NCI-H774 (cell line): ENCODE data around the gene KRT82.
A peak's percentile ranks its signal among the peaks of the same experiment; 100 is the strongest.
"Not testable (repeated sequence)": the region's sequence is repeated elsewhere in the genome, so short reads cannot be mapped to it uniquely, and the experiment has no call there.

Experiments used
- DNase-seq: peaks from one replicate; lab custom pipeline; 2025; lab: John Stamatoyannopoulos, UW

Gene KRT82

DNA sequence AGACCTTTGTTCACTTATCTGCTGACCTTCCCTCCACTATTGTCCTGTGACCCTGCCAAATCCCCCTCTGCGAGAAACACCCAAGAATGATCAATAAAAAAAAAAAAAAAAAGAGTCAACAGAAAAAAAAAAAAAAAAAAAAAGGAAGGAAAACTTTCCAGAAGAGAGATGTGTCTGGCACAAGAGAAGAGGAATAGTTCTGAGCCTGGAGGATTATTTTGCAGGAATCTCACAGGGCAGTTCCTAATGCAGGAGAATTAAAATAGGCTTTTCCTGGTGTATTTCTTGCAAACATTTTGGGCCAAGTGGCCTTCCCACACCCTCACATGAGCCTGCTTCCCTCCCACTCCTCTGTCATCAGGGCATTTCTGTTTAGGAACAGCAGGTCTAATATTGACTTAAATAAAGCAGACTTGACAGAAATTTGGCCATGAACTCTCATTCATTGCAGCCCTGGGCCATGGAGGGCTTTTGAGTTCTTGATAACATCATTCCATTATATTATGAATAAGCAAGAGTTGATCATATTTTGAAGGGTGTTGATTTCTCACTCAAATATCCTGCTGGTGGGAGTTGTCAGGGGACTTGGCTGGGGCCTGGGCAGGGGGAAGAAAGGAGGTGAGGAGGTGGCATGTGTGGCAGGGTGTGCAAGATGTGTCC is 4.6 kb upstream of the KRT82 start:
- DNase-seq: not testable (repeated sequence)

DNA sequence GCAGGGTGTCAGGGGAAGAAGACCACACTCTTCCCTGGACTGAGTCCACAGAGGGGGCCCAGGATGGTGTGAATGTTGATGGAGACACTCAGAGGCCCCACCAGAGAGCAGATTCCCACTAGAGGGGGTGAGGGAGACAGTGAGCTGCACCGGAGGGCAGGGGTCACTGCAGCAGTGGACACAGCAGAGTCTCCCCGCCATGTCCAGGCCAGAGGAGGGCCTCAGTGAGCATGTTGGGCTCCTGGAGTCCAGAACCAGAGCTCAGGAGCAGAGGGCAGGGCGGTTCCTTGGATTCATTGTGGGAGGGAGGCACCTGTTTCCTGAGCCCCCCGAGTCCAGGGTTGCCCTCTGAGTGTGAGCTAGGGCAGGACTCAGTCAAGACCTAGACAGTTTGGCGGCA is 1.8 kb upstream of the KRT82 start:
- no peak for DNase-seq

DNA sequence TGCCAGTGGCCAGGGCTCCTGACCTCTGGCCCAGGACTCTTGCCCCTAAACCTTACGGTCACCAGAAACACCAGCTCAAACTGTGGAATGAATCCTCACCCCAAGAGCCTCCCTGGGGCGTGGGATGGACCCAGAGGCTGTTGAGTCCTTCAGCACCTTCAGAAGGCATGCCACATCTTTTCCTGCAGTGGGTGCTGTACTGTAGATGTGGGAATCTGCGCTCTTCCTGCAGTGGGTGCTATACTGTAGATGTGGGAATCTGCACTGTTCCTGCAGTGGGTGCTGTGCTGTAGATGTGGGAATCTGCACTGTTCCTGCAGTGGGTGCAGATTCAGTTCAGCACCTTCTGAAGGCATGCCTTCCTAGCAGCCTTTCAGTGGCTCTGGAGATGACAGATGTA is 1.2 kb downstream of the KRT82 start:
- no peak for DNase-seq

DNA sequence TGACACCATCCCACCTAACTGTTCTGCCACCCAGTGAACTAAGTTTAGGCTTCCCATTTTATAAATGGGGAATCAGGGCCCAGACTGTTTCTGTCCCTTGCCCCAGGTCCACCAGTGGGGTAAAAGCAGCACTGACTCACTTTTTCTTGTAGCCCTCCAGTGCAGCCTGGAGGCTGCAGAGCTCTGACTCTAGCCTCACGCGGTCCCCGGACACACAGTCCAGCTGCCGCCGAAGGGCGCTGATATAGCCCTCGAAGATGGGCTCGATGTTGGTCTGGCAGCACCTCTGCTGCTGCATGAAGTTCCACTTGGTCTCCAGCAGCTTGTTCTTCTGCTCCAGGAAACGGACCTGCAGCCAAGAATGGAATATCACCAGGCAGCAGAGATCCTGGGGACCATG is 2.6 kb downstream of the KRT82 start:
- DNase-seq: no peak

DNA sequence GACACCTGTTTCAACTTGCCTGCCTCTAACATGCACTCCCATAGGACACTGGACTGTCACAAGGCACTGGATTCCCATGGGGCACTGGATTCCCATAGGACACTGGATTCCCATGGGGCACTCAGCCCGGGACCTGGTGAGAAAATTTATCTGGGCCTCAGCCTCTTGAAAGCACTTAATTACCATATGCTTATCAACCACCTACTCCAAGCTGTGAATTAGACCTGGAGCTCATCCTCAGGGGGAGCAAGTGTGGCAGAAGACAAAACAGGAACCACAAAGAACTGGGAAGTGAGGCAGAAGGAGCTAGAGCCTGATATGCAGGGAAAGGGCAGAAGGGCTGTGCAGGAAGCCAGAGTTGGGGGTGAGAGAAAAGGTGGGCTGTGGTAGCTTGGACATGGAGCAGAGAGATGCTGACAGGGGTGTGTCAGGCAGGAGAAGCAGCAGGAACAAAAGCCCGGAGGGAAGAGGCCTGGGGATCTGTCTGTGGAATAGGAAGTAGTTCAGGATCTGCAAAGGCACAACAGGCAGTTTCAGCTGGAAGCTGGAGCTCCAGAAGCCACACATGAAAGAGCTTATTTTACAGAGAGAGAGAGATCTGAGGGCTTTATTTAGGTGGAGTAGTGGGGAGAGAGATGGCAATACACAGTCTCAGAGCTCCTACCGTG is 3.1 kb downstream of the KRT82 start:
- no peak for DNase-seq

DNA sequence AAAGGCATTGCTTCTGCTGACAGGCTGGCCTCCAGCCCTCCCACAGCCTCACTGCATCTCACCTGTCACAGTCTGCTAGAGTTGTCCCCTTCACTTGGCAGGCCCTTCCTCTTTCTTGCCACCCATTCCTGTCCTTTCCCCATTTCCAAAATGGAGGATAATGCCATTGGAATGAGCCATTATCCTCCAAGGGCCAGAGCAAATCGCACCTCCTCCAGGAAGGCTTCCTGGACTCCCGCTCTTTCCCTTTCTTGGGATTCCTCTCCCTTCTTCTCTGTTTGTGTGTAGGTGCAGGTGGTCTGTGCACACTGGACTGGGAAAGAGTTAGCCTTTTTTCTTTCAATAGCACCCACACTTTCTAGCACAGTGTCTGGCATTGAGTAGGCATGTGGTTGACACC is 3.8 kb downstream of the KRT82 start:
- no peak for DNase-seq

DNA sequence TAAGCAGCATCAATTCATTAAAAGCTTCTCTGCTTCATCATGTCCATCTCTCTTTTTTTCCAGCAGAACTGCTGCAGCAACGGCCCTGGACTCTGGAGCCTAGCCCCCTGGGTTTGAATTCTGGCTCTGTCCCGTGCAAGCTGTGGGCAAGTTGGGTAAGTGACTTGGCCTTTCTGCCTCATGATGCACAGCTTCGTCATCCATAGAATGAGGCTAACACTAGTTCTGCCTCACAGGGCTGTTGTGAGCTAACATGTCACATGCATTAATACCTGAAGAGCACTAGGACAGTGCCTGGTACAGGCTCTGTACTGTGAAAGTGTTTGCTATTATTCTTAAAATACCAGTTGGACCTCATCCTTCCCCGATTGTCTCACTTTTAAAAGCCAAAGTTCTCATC is 4.2 kb downstream of the KRT82 start:
- DNase-seq: no peak

DNA sequence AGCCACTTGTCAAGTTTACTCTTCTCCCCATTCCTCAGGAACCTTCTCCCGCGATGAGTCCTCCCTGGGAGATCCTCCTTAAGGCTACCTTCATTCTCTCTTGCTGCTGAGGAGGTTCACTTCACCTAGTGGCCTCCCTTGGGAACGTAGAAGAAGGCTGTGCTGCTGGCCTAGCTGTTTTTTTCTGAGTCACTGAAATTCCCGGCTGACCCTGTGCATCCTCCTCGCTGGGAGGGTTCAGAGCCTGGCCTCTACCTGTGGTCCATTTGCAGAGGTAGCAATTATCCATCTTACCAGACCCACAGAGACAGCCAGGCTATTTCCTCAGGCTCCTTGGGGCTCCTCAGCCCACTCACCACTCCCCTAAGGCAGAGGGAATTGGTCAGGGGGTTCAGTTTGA is 4.6 kb downstream of the KRT82 start:
- no peak for DNase-seq

DNA sequence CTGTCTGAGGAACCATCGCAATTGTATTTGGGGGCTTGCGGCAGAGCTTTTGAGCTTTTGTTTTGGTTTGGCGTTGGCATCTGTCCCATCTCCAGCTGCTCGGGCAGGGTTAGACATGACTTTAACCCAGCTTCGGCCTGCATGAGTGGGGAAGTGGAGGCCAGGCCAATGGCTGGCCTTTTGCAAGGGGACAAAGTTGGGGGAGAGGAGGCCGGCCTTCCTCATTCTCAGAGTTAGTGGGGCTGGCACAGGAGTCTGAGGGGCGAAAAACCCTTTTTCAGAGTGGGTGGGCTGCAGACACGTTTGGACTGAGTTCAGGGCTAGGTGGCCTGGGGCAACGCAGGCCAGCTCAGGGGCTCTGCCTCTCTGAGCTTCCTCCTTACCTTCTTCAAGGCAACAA is 5.2 kb downstream of the KRT82 start:
- DNase-seq: no peak

DNA sequence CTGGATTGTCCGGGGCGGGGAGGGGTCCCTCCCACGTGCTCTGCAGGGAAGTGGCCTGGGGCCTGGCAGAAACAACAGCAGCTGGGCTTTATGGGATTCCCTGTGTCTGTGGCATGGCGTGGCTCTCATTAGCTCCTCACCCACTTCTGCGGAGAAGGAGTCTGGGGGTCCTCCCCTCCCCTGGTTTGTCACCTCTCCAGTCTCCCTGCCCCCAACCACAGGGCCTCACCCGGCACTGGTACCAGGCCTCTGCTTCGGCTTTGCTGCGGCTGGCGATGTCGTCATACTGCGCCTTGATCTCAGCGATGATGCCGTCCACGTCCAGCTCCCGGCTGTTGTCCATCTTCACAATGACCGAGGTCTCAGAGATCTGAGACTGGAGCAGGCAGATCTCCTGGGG is 6.4 kb downstream of the KRT82 start:
- no peak for DNase-seq

DNA sequence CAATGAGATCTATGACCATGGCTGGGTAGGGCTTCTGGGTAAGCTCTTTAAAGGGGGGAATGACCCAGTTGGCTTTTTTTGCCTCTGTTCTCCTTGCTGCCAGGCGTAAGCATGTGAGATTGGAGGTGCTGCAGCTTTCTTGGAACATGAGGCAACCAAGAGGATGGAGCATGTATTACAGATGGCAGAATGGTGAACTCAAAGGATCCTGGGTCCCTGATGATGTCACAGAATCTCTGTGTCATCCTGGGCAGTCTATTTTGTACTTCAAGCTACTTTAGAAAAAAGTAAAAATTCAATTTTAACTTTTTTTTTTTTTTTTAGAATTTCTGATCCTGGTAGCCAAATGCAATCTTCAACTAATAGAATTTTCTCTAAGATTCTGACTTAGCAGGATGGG is 8.0 kb downstream of the KRT82 start:
- DNase-seq: no peak

DNA sequence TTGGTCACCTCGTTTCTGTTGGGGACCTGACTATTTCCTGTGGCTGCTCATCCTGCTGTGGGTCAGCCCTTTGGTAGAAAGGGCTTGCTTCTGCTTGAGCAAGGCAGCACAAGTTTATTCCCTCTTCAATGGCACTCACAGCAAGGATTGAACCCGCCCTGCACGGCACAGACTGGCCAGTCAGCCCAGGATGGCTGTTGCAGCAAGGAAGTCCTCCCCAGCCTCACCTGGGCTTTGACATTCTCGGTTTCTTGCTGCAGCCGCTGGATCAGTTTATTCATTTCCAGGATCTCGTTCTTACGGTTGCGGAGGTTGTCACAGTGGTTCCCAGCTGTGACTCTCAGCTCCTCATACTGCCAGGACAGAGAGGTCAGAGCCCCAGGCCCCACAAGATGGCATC is 9.5 kb downstream of the KRT82 start:
- no peak for DNase-seq

DNA sequence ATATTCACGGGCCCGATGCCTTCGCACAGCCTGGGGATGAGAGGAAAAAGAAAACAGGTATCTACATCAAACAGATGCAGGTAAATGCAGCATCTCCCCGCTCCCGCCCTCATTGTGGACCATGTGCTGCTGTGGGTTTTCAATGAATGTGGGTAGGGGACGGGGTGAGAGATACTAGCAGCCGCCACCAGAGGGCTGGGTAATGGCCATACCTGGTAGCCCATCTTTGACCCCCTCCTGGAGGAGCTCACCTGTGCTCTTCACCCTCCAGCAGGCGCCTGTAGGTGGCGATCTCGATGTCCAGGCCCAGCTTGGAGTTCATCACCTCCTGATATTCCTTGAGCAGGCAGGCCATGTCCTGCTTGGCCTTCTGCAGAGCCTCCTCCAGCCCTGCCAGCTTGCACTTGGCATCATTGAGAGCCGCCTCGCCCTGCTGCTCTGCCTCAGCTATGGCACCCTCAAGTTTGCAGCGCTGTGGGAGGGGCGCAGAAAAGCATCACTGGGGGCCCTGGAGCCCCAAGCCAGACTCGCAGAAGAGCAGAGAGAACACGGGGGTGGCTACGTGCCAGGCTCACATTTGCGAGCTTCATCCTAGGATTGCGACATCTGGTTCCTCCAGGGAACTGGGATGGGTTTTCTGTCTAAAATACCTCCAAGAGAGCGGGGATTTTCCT is 10.2 kb downstream of the KRT82 start:
- DNase-seq: peak; percentile 29

DNA sequence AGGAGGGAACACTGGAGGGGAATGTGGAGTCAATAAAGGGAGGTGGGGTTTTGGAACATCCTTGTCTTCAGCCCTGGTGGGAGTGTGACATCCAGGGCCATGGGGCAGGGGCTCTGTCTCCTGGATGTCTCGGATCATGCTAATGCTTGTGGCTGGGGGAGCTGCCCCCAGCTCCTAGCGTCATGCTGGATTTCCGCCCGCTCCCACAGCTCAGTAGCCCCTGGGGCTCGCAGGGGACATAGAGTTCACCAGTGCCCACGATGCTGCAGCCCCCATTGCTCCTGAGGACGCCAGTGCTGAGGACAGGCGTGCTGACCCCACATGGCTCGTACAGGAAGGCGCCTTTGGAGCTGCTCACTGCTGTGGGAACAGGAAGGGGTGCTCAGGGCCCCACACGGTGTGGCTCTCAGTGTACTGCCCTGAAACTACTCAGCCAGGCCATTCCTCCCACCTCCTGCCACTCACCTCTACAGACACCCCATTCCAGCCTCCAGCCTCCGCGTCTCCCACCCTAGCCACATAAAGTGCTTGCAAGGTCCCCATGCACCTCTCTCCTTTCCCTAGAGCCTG is 11.2 kb downstream of the KRT82 start:
- DNase-seq: no peak

DNA sequence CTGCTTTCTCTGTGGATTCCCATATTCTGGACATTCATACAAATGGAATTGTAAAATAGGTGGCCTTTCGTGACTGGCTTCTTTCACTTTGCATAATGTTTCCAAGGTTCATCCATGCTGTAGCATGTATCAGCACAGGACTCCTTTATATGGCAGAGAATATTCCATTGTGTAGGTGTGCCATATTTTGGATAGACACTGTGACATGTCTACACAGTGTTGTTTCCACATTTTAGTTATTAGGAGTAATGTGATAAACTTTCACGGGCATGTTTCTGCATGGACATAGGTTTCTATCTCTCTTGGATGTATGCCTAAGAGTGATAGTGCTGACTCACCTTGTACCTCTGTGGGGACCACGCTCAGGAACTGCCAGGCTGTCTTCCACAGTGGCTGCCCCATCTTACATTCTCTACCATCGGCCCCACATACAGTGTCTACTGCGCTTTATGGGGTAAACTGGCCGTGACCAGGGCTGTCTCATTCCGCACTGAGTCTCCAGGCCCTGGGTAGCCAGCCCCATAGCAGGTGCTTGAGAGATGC is 13.6 kb downstream of the KRT82 start:
- no peak for DNase-seq

DNA sequence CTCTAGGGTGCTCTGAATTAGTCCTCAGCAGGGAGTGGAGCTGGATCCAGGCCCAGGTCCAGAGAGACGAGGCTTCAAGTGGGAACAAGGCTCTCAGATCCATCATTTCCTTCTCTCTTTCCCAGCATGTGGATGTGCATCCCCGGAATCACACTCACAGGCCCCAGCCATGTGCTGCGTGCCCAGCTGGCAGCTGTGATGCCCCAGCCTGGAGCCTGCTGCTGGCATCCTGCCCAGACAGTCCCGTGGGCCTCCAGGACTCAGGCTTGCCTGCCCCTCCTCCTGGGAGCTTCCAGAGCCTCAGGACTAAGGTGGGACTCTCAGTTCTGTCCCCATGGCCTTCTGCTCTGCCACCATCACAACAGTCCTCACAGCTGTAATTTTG is 14.5 kb downstream of the KRT82 start:
- peak; percentile 54 for DNase-seq

DNA sequence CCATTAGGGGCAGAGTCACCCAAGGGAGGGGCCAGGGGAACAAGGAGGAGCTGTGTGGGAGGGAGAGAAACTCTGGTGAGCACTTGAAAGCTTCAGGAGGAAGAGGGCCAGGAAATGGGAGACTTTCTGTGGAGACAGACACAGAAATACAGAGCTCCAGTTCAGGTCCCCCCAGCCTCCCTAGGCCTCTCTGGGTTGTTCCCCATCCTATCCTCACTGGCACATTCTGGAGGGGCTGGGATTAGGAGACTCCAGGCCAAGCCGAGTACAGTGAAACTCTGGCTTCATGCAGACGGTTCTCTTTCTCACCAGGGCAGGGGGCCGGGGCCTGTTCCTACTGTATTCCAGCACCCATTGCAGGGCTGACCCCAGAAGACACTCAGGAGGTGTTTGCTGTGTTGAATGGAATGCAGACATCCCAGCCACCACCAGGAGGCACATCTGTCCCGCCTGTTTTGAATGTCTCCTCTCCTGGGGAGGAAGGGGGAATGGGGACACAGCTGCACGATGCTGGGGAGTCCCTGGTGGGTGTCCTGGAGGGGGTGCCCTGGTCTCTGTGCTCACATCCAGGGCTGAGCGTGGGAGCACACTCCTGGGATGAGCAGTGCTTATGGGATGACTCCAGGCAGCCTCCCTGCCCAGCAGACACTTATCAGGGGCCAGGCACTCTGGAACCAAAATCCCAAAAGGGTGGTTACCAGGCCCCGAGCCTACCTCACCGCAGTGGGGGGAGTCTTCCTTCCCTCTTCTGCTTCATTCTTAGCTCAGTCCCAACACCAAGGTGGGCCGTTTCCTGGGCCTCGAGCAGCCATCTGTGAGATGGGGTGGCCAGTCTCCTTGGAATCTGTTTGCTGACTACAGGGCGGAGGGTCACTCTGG is 15.2 kb downstream of the KRT82 start:
- no peak for DNase-seq

DNA sequence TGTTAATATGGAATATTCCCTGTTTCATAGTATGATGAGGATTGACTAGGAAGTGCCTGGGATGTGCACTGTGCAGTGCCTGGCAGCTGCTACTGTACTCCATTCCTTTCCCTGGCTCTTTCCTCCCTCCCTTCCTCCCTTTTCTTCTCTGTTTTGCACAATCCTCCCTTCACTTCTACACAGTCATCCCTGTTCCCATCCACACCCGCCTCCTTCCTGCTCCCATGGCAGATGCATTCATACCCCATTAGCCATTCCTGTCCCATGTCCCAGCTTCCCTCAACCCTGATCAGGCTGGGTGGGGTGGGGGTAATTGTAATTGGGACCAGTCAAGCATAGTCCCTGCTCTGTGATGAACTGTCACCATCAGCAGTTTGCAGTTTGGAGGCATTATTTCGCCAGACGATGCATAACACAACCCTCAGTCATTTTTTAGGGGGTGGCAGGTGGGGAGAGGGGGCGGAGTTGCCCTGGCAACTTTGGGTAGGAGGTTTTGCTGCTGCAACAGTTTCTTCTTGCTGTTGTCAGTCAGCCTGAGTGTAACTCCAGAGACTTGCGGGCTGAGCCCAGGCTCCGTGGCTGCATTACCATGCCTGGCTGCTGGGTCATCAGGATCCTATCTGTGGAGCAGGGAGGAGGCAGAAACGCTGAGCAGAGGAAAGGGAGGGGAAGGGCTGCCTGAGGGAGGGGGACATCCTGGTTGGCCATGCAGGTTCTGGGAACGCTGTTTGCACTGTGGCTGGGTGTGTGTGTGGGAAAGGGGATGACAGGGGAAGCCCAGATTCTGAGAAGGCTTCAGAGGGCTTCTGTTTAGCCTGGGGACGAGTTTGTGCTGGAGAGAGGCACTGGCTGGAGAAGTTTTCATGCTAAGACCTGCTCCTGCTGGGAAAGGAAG is 16.6 kb downstream of the KRT82 start:
- no peak for DNase-seq

DNA sequence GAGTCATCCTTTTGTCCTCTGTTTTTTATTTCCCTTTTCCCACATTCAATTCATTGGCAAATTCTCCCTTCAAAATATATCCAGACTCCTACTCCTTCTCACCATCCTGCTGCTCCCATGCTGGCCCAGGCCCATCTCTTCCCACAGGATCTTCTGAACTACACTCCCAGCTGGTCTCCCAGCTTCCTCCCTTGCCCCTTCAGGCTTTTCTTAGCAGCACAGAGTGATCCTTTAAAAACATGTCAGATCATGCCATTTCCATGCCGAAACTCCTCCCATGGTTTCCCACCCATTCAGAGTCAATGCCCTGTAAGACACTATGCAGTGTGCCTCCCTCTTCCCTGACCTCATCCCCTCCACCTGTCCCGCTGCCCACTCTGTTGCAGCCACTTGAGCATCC is 18.3 kb downstream of the KRT82 start:
- no peak for DNase-seq

DNA sequence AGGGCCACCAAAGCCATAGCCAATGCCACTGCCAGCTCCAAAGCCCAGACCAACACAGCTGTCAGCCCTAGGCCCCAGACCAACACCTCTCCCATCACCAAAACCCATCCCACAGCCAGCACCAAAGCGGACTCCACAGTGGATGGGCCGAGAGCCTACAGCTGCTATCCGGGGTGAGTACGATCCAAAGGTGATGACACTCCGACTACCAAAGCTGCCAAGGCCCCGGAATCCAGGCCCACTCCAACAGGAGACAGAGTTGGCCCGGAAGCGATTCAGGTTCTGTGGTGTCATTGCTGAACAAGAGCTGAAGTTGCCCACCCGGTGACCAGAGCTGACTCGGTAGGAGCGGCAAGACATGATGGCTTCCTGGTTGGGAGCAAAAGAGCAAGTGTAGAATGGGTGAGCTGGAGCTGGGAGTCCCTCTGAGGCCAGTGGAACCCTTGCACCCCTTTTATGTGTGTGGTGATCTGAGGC is 20.9 kb downstream of the KRT82 start, which contains the start of gene KRT84:
TSS of gene KRT84 (minus strand) at position 427 of the 477 bp plus-strand sequence. CDS start at position 360, 67 bp downstream.
- DNase-seq: no peak

DNA sequence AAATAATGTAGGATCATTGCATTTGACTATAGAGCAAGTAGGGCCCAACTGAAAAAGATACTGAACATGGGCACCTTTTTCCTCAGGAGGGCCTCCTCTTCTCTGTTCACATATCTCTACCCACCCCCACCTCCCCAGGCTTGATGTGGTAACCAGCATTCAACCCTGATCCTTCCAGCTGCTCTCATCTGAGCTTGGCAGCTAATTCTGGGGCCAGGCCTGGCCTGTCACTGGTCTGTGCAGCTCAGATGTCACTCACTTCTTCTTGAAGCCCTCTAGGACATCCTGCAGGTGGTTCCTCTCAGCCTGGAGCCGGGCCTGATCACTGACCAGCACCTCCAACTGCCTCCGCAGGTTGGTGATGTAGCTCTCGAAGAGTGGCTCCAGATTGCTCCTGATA is 22.8 kb downstream of the KRT82 start:
- no peak for DNase-seq
